MCF 10A (cell line): Measurements from ENCODE around the gene HES6. TPM values are rescaled to one million over a fixed set of nuclear protein-coding genes. Genes with fewer than 3 reads are reported as not detected.

ENCODE experiments used
- BruUV-seq: library from RNA; stranded (reverse); fragments of 400-500 nt; replicated peaks from 2 replicates; lab custom pipeline; 2021; lab: Mats Ljungman, UMichigan
- CTCF ChIA-PET: fragments of 300-600 bp; sonication (Branson Sonifier 250); formaldehyde crosslinking; extraction: SDS; loops from one replicate; lab custom pipeline; 2021; ENCODE audit warnings: antibody characterized with exemption, inconsistent platforms; lab: Yijun Ruan, JAX
- POLR2A ChIA-PET: fragments of 300-600, 350-650 bp; sonication (Branson Sonifier 250); formaldehyde crosslinking; extraction: SDS; loops from one replicate; lab custom pipeline; 2020; ENCODE audit warnings: antibody characterized with exemption, inconsistent platforms; lab: Yijun Ruan, JAX
- DNase-seq: peaks from one replicate; pipeline ENCODE4 v3.0.0-alpha.2; 2018; ENCODE audit not compliant: unreplicated experiment
- H3K27ac Mint-ChIP-seq: one replicate; pipeline ENCODE4 v1.8.0; 2022; ENCODE audit warnings: mild to moderate bottlenecking, low read depth, mixed read lengths; ENCODE audit not compliant: unreplicated experiment
- H3K27me3 Mint-ChIP-seq: one replicate; pipeline ENCODE4 v1.8.0; 2022; ENCODE audit warnings: mixed read lengths; ENCODE audit not compliant: insufficient read depth, unreplicated experiment
- H3K36me3 Mint-ChIP-seq: one replicate; pipeline ENCODE4 v1.8.0; 2022; ENCODE audit warnings: mild to moderate bottlenecking, moderate library complexity, mixed read lengths; ENCODE audit not compliant: insufficient read depth, unreplicated experiment
- H3K4me1 Mint-ChIP-seq: one replicate; pipeline ENCODE4 v1.8.0; 2022; ENCODE audit warnings: mixed read lengths; ENCODE audit not compliant: insufficient read depth, unreplicated experiment
- H3K4me3 Mint-ChIP-seq: one replicate; pipeline ENCODE4 v1.8.0; 2022; ENCODE audit warnings: mild to moderate bottlenecking, moderate library complexity, mixed read lengths; ENCODE audit not compliant: unreplicated experiment
- H3K9me3 Mint-ChIP-seq: one replicate; pipeline ENCODE4 v1.8.0; 2022; ENCODE audit warnings: mixed read lengths; ENCODE audit not compliant: unreplicated experiment
- CTCF ChIP-seq: fragments of 200-600 bp; IDR thresholded peaks from one replicate; pipeline ENCODE4 v1.8.0; 2022; ENCODE audit warnings: antibody characterized with exemption, mild to moderate bottlenecking; ENCODE audit not compliant: unreplicated experiment
- intact Hi-C: fragments of 100-400 bp; cut with micrococcal nuclease; formaldehyde crosslinking; loops from 2 replicates; pipeline ENCODE4 v1.14.1; 2022
- total RNA-seq: library from RNA; stranded (reverse); gene quantifications from 2 replicates; pipeline ENCODE4 v1.2.3, GENCODE V29; 2022

HES6 gene
- total RNA-seq, 1 experiment from 2014 or later = 19.7 TPM

DNA sequence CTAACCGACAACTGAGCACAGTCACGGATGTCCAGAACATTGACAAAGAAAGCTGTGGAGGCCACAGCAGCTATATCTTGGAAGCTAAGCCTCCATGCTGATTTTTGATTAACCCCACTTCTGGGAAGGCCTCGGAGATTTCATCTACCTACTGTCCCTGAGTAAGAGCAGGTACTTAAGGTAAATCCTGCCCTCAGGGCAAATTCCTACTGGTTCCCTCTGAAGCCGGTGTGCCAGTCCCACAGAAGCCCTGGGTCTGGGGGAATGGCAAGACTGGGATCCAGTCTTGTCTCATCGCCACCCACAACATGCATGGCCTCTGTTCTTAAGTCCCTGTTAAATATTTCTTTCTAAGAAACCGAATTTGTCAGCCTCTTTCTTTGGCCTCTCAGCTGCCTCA lies 29.9 kb upstream of the HES6 start:
- Mint-ChIP-seq H3K36me3 (peaks cover 76% of the 10 kb centered on the region), H3K4me3 (no peak overlapping the region), H3K9me3 (no peaks in the 10 kb centered on the region), H3K27me3 (no peaks in the 10 kb centered on the region), H3K27ac (no peak overlapping the region), H3K4me1 (peaks cover 10% of the 10 kb centered on the region)
- TF ChIP-seq CTCF = no peak
- ChIA-PET POLR2A (interaction anchor here (0.6 to 0.7 kb wide), 2 partner anchors 49 to 1228 kb away, joined by 3 to 4 read pairs; no protein-coding TSS in a partner anchor), CTCF (interaction anchor here (0.6 kb wide), 1 partner anchor 9 kb away, joined by 3 read pairs; no protein-coding TSS in a partner anchor)
- intact Hi-C loops = no loop called here
- peak; percentile 31 for DNase-seq
- BruUV-seq = no TSS peak

DNA sequence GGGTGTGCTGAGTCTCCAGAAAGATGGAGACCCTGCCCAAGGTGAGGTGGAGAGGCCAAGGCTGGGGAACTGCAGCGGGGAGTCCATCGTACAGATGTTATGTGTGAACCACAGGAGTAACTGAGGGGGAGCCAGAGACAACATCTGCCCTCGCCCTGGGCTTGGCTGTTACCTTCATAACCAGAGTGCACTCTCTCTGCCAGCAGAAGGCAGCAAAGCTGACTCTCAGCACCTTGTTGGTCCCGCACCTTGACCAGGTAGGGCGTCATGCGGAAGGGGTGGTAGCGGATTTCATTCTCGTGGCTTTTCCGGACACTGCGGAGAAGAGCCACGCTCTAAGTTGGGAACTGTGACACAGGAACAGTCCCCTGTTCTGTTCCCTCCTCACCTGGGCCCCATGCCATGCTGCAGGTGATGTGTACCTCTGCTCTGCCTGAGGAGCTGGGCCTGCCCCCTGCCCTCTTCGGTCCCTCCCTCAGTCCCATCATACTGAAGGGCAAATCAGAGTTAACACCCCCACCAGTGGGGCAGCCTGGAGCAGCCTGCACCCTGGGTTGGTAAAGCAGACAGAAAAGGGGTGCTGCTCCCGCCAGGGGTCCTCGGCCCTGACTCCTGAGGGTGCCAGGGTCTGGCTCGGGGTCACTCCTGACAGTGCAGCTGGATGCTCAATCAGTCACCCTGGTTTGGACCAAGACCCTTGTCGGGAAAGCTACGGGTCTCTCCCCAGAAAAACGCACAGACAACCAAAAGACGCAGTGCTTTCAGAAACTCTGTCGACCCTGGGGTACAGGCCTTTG lies 28.2 kb upstream of the HES6 start:
- Mint-ChIP-seq H3K4me1 (peaks cover 20% of the 10 kb centered on the region), H3K27me3 (no peaks in the 10 kb centered on the region), H3K9me3 (no peaks in the 10 kb centered on the region), H3K4me3 (peak overlapping the region; percentile 19), H3K27ac (peak overlapping the region; percentile 80), H3K36me3 (peaks cover 69% of the 10 kb centered on the region)
- ChIA-PET CTCF (interaction anchor here (0.8 to 0.9 kb wide), 2 partner anchors 13 to 19 kb away, joined by 3 to 4 read pairs; no protein-coding TSS in a partner anchor), POLR2A (interaction anchor here (0.7 to 6.3 kb wide), 3 partner anchors 13 to 20 kb away, joined by 3 to 95 read pairs (median 5); partner anchors contain the start of gene PER2)
- peak; percentile 12 for DNase-seq
- intact Hi-C loops = no loop called here
- peak; percentile 13 for TF ChIP-seq CTCF
- BruUV-seq = no TSS peak

- CTCF ChIA-PET = interaction anchor here (0.7 to 1.3 kb wide), 4 partner anchors 11 to 72 kb away, joined by 3 to 4 read pairs (median 3); no protein-coding TSS in a partner anchor
- intact Hi-C loops = no loop called here
- no peaks in the 10 kb centered on the region for H3K9me3 Mint-ChIP-seq
- no peaks in the 10 kb centered on the region for H3K27me3 Mint-ChIP-seq
- TF ChIP-seq CTCF = no peak
- no TSS peak for BruUV-seq
- peaks cover 64% of the 10 kb centered on the region for H3K36me3 Mint-ChIP-seq
- peaks cover 20% of the 10 kb centered on the region for H3K4me1 Mint-ChIP-seq
- DNase-seq = peak; percentile 83
- POLR2A ChIA-PET = interaction anchor here (0.7 to 6.3 kb wide), 5 partner anchors 12 to 65 kb away, joined by 3 to 95 read pairs (median 3); partner anchors contain the start of gene PER2
- H3K4me3 Mint-ChIP-seq = peak overlapping the region; percentile 19
- peak overlapping the region; percentile 80 for H3K27ac Mint-ChIP-seq
These were observed 27.5 kb upstream of the HES6 start for GRCh38 chr2:238267341-238267710.

DNA sequence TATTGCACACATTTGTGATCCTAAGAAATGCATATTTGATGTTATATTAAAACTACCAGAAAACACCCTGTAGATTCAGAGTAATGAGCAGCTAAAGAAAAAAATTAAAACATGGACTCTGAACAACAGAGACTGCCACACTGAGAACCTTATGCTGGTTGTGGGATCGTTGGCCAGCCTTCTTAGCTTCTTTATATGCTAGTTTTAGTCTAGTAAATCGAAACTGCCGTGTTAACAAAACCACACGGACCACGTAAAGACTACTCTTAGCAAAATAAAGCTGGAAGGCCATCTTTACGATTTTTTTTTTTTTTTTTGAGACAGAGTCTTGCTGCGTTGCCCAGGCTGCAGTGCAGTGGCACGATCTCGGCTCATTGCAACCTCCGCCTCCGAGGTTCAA lies 25.8 kb upstream of the HES6 start:
- no TSS peak for BruUV-seq
- H3K4me1 Mint-ChIP-seq = peaks cover 20% of the 10 kb centered on the region
- intact Hi-C loops = no loop called here
- H3K4me3 Mint-ChIP-seq = no peak overlapping the region
- ChIA-PET POLR2A (interaction anchor here (1.3 to 6.3 kb wide), 2 partner anchors 22 to 297 kb away, joined by 4 to 95 read pairs; partner anchors contain the start of gene PER2), CTCF (interaction anchor here (0.6 to 2.6 kb wide), 7 partner anchors 10 to 412 kb away, joined by 3 to 16 read pairs (median 3); no protein-coding TSS in a partner anchor)
- TF ChIP-seq CTCF = no peak
- DNase-seq = no peak
- H3K27ac Mint-ChIP-seq = no peak overlapping the region
- no peaks in the 10 kb centered on the region for H3K27me3 Mint-ChIP-seq
- H3K9me3 Mint-ChIP-seq = no peaks in the 10 kb centered on the region
- H3K36me3 Mint-ChIP-seq = peaks cover 60% of the 10 kb centered on the region
